H1 (cell line): ENCODE results near the gene CFAP97D1. TPM values are rescaled to one million over a fixed set of nuclear protein-coding genes. Genes with fewer than 3 reads are reported as not detected.
"Not testable (repeated sequence)": the region's sequence is repeated elsewhere in the genome, so short reads cannot be mapped to it uniquely, and the experiment has no call there.

ENCODE experiments used
- CTCF ChIA-PET: fragments of 300-600 bp; sonication (Branson Sonifier 250); formaldehyde crosslinking; loops from one replicate; lab custom pipeline; 2021; ENCODE audit not compliant: partially characterized antibody; lab: Charles Lee
- POLR2A ChIA-PET: fragments of 300-600 bp; sonication (Branson Sonifier 250); formaldehyde crosslinking; loops from one replicate; lab custom pipeline; 2021; ENCODE audit warnings: inconsistent platforms; ENCODE audit not compliant: partially characterized antibody; lab: Charles Lee
- DNase-seq, 2 experiments: peaks; one replicate each; pipeline versions ENCODE4 v3.0.0 to v3.0.0-alpha.2; 2010 to 2022; ENCODE audit warnings: low spot score in 2 of 2, low read depth in 1 of 2, mixed read lengths in 1 of 2
- FAIRE-seq: peaks from 2 replicates; lab custom pipeline; 2011; peaks lifted over from hg19 to GRCh38; lab: Jason Lieb, UNC
- H2AFZ ChIP-seq: 2 replicates; pipeline ENCODE4 v1.8.1; 2012; ENCODE audit warnings: low read length, inconsistent platforms
- H2AK5ac ChIP-seq: 2 replicates; pipeline ENCODE4 v1.6.1; 2013; ENCODE audit warnings: low read depth, low read length
- H2BK120ac ChIP-seq: replicated peaks from 2 replicates; pipeline ENCODE3; 2013; ENCODE audit warnings: low read depth, low read length, inconsistent platforms
- H2BK12ac ChIP-seq: 2 replicates; pipeline ENCODE4 v1.6.1; 2013; ENCODE audit warnings: low read depth, low read length
- H2BK15ac ChIP-seq: 2 replicates; pipeline ENCODE4 v1.6.1; 2013; ENCODE audit warnings: low read length
- H2BK20ac ChIP-seq: 2 replicates; pipeline ENCODE4 v1.6.1; 2013; ENCODE audit warnings: low read length
- H2BK5ac ChIP-seq: 2 replicates; pipeline ENCODE4 v1.6.1; 2013; ENCODE audit warnings: low read depth, low read length
- H3K14ac ChIP-seq: 2 replicates; pipeline ENCODE4 v1.6.1; 2013; ENCODE audit warnings: inconsistent platforms; ENCODE audit not compliant: insufficient read length
- H3K18ac ChIP-seq: 2 replicates; pipeline ENCODE4 v1.6.1; 2013; ENCODE audit warnings: low read length; ENCODE audit errors: extremely low read depth
- H3K23ac ChIP-seq: 2 replicates; pipeline ENCODE4 v1.6.1; 2013; ENCODE audit warnings: inconsistent platforms; ENCODE audit not compliant: insufficient read length
- H3K23me2 ChIP-seq: 2 replicates; pipeline ENCODE4 v1.6.1; 2013; ENCODE audit warnings: low read depth, low read length
- H3K27ac ChIP-seq: 2 replicates; pipeline ENCODE4 v1.6.1; 2011; ENCODE audit warnings: low read depth, low read length, inconsistent platforms
- H3K27me3 ChIP-seq, 4 experiments: replicated peaks in 1 of 4; 1 replicate in 1 of 4; 2 replicates in 3 of 4; pipeline versions ENCODE4 v1.6.1 to v1.8.1; 2011 to 2013; ENCODE audit warnings: low read length in 3 of 4, mild to moderate bottlenecking in 3 of 4, inconsistent platforms in 2 of 4, mixed read lengths in 2 of 4, moderate library complexity in 1 of 4; ENCODE audit not compliant: control insufficient read depth in 3 of 4, insufficient read depth in 3 of 4; ENCODE audit errors: extremely low read depth in 1 of 4
- H3K36me3 ChIP-seq, 4 experiments: 2 replicates each; pipeline versions ENCODE4 v1.6.1 to v1.8.1; 2011 to 2013; ENCODE audit warnings: mild to moderate bottlenecking in 4 of 4, low read length in 3 of 4, moderate library complexity in 2 of 4, control low read depth in 1 of 4, inconsistent platforms in 1 of 4; ENCODE audit not compliant: insufficient read depth in 4 of 4, control insufficient read depth in 2 of 4
- H3K4ac ChIP-seq: replicated peaks from 2 replicates; pipeline ENCODE3; 2013; ENCODE audit warnings: low read length, low read depth, mixed read lengths, inconsistent platforms; ENCODE audit not compliant: insufficient read length
- H3K4me1 ChIP-seq, 4 experiments: replicated peaks in 1 of 4; 1 replicate in 1 of 4; 2 replicates in 3 of 4; pipeline versions ENCODE4 v1.6.1 to v1.8.1; 2011 to 2013; ENCODE audit warnings: low read length in 3 of 4, inconsistent platforms in 2 of 4, mixed read lengths in 1 of 4; ENCODE audit not compliant: insufficient read depth in 4 of 4, control insufficient read depth in 3 of 4
- H3K4me2 ChIP-seq, 2 experiments: 2 replicates each; pipeline versions ENCODE4 v1.6.1 to v1.8.1; 2011 to 2013; ENCODE audit warnings: low read depth in 2 of 2, low read length in 2 of 2, control low read depth in 1 of 2, inconsistent platforms in 1 of 2, mild to moderate bottlenecking in 1 of 2; ENCODE audit not compliant: insufficient read depth in 1 of 2
- H3K4me3 ChIP-seq, 4 experiments: fragments of 200-600, 300-600 bp in 1 of 4; sonication (generic), shearing (Covaris generic), sonication (Bioruptor Twin) in 1 of 4; 2 replicates each; pipeline versions ENCODE4 v1.5.1 to v1.8.1; 2011 to 2016; ENCODE audit warnings: low read length in 4 of 4, low read depth in 3 of 4, control low read depth in 2 of 4, inconsistent platforms in 2 of 4, mild to moderate bottlenecking in 2 of 4, mixed read lengths in 1 of 4, moderate library complexity in 1 of 4; ENCODE audit not compliant: insufficient read depth in 2 of 4; ENCODE audit errors: extremely low read depth in 1 of 4
- H3K56ac ChIP-seq: replicated peaks from 2 replicates; pipeline ENCODE3; 2013; ENCODE audit warnings: low read depth, mild to moderate bottlenecking, mixed read lengths, low read length, inconsistent platforms; ENCODE audit not compliant: insufficient read length
- H3K79me1 ChIP-seq: 2 replicates; pipeline ENCODE4 v1.6.1; 2013; ENCODE audit warnings: low read depth, low read length, control low read depth
- H3K79me2 ChIP-seq, 2 experiments: 2 replicates each; pipeline versions ENCODE4 v1.6.1 to v1.8.1; 2012 to 2013; ENCODE audit warnings: low read length in 2 of 2, mild to moderate bottlenecking in 2 of 2, inconsistent platforms in 1 of 2; ENCODE audit not compliant: insufficient read depth in 2 of 2, control insufficient read depth in 1 of 2
- H3K9ac ChIP-seq, 4 experiments: replicated peaks in 1 of 4; 1 replicate in 1 of 4; 2 replicates in 3 of 4; pipeline versions ENCODE4 v1.6.1 to v1.8.1; 2011 to 2013; ENCODE audit warnings: low read depth in 3 of 4, low read length in 3 of 4, control low read depth in 2 of 4, mild to moderate bottlenecking in 2 of 4, moderate library complexity in 2 of 4, inconsistent platforms in 1 of 4; ENCODE audit errors: extremely low read depth in 1 of 4
- H3K9me3 ChIP-seq, 2 experiments: 2 replicates each; pipeline versions ENCODE4 v1.6.1 to v1.8.1; 2012 to 2013; ENCODE audit warnings: mild to moderate bottlenecking in 2 of 2, moderate library complexity in 2 of 2, control low read depth in 1 of 2, inconsistent platforms in 1 of 2, low read depth in 1 of 2, low read length in 1 of 2, mixed read lengths in 1 of 2; ENCODE audit not compliant: insufficient read depth in 2 of 2
- H4K20me1 ChIP-seq, 2 experiments: replicated peaks in 1 of 2; 2 replicates each; pipeline versions ENCODE3 to v1.8.1; 2011 to 2013; ENCODE audit warnings: inconsistent platforms in 2 of 2, low read length in 2 of 2, mild to moderate bottlenecking in 1 of 2; ENCODE audit not compliant: insufficient read depth in 2 of 2, control insufficient read depth in 1 of 2
- H4K5ac ChIP-seq: 2 replicates; pipeline ENCODE4 v1.6.1; 2013; ENCODE audit warnings: low read length, low read depth, mixed read lengths, inconsistent platforms; ENCODE audit not compliant: insufficient read length
- H4K8ac ChIP-seq: 2 replicates; pipeline ENCODE4 v1.8.0; 2013; ENCODE audit warnings: mild to moderate bottlenecking, moderate library complexity, low read length, inconsistent platforms; ENCODE audit not compliant: insufficient read depth; ENCODE audit errors: extremely low read depth
- H4K91ac ChIP-seq: replicated peaks from 2 replicates; pipeline ENCODE3; 2013; ENCODE audit warnings: low read length, mixed read lengths, inconsistent platforms; ENCODE audit not compliant: insufficient read length
- WGBS, 2 experiments: shearing (Covaris generic) in 1 of 2; methylation state at CpG; one replicate each; pipeline versions ENCODE4 v1.1.6 to v1.1.7; 2013 to 2015; ENCODE audit warnings: low lambda C conversion rate in 2 of 2, mixed read lengths in 2 of 2, inconsistent platforms in 1 of 2, low coverage in 1 of 2, missing lambda C conversion rate in 1 of 2; ENCODE audit not compliant: insufficient replicate concordance in 2 of 2, insufficient coverage in 1 of 2, insufficient read length in 1 of 2; ENCODE audit errors: extremely low coverage in 1 of 2, missing lambda C conversion rate in 1 of 2; 5-methylcytosine and 5-hydroxymethylcytosine counted together
- polyA plus RNA-seq, 7 experiments: library from polyadenylated mRNA; depleted of rRNA in 3 of 7; stranded (reverse) in 5 of 7; unstranded in 2 of 7; fragments of >200 nt in 5 of 7; fragments of 200-250 nt in 2 of 7; gene quantifications; 1 replicate in 5 of 7; 2 replicates in 1 of 7; 4 replicates in 1 of 7; pipeline versions ENCODE4 v1.2.1 to v1.2.3, GENCODE V29; 2011 to 2013; ENCODE audit warnings: missing spikeins in 2 of 7, mixed read lengths in 2 of 7
- total RNA-seq: library from RNA; stranded (reverse); fragmentation: NEBNext Ultra II Directional; extraction: Animal tissue kit (Norgen Biotek cat#: 25700); gene quantifications from 2 replicates; pipeline ENCODE4 v1.2.1, GENCODE V29; 2021

The CFAP97D1 gene
- total and polyA plus RNA-seq, 2 of the 8 experiments (the other 6 are each of a cell fraction or from before 2014, with no cell fraction given), result 0.02 to 0.07 TPM

GRCh38 chr17:43792668-43793067 lies 12.4 kb downstream of the CFAP97D1 start:
- H3K23me2 ChIP-seq, H3K4me2 ChIP-seq, H4K5ac ChIP-seq, H4K20me1 ChIP-seq, FAIRE-seq, H2BK5ac ChIP-seq, H3K4ac ChIP-seq, H2BK12ac ChIP-seq, H3K56ac ChIP-seq, H3K79me2 ChIP-seq, H3K18ac ChIP-seq, H2BK20ac ChIP-seq, H3K79me1 ChIP-seq, H4K91ac ChIP-seq, H3K4me1 ChIP-seq, H2AK5ac ChIP-seq, H4K8ac ChIP-seq, H2BK120ac ChIP-seq, POLR2A ChIA-PET, H3K14ac ChIP-seq, H3K27me3 ChIP-seq, H2AFZ ChIP-seq, H3K9me3 ChIP-seq, DNase-seq, H3K27ac ChIP-seq, H3K4me3 ChIP-seq, H3K9ac ChIP-seq, H3K23ac ChIP-seq, H3K36me3 ChIP-seq, H2BK15ac ChIP-seq: not testable (repeated sequence)
- WGBS, 2 experiments, result 86% methylated on average over 4 of the region's 4 CpGs; no CpG with 5 or more reads in 1 of the 2 experiments
- CTCF ChIA-PET, result interaction anchor here (1.0 to 1.1 kb wide), 2 partner anchors 21 to 216 kb away, joined by 3 to 4 read pairs; no protein-coding TSS in a partner anchor

GRCh38 chr17:43798024-43798423 lies 17.8 kb downstream of the CFAP97D1 start:
- H3K4me1 ChIP-seq, H3K23ac ChIP-seq, H3K4ac ChIP-seq, H2BK12ac ChIP-seq, H4K91ac ChIP-seq, H3K23me2 ChIP-seq, H2BK20ac ChIP-seq, H3K27ac ChIP-seq, H4K20me1 ChIP-seq, H3K36me3 ChIP-seq, H2BK5ac ChIP-seq, H2BK15ac ChIP-seq, H3K27me3 ChIP-seq, H4K8ac ChIP-seq, H3K18ac ChIP-seq, H3K4me3 ChIP-seq, H3K79me1 ChIP-seq, H4K5ac ChIP-seq, FAIRE-seq, H3K9ac ChIP-seq, H3K14ac ChIP-seq, H2AK5ac ChIP-seq, H2BK120ac ChIP-seq, H3K56ac ChIP-seq, H2AFZ ChIP-seq, H3K79me2 ChIP-seq, DNase-seq, H3K4me2 ChIP-seq: not testable (repeated sequence)
- peaks cover 5 to 11% of the 10 kb centered on the region in 2 experiments; a peak in 3 of 4 replicates for H3K9me3 ChIP-seq
- CTCF ChIA-PET, result interaction anchor here (0.7 kb wide), 1 partner anchor 8 kb away, joined by 4 read pairs; no protein-coding TSS in a partner anchor
- WGBS, 2 experiments, result 87% methylated on average over 9 of the region's 9 CpGs; no CpG with 5 or more reads in 1 of the 2 experiments
- POLR2A ChIA-PET, result interaction anchor here (0.6 kb wide), 1 partner anchor 134 kb away, joined by 3 read pairs; no protein-coding TSS in a partner anchor
